Activated CD8-positive, alpha-beta memory T cell treated with anti-CD3 and anti-CD28 coated beads, Interleukin-2, amount 50 U/mL, for 1 hour (primary cell): ENCODE measurements around the gene KREMEN1.
"Not testable (repeated sequence)": the region's sequence is repeated elsewhere in the genome, so short reads cannot be mapped to it uniquely, and the experiment has no call there.

Source experiments
- DNase-seq: peaks from one replicate; pipeline ENCODE4 v3.0.0-alpha.2; 2020; ENCODE audit errors: extremely low read depth

The KREMEN1 gene, protein sequence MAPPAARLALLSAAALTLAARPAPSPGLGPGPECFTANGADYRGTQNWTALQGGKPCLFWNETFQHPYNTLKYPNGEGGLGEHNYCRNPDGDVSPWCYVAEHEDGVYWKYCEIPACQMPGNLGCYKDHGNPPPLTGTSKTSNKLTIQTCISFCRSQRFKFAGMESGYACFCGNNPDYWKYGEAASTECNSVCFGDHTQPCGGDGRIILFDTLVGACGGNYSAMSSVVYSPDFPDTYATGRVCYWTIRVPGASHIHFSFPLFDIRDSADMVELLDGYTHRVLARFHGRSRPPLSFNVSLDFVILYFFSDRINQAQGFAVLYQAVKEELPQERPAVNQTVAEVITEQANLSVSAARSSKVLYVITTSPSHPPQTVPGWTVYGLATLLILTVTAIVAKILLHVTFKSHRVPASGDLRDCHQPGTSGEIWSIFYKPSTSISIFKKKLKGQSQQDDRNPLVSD

DNA sequence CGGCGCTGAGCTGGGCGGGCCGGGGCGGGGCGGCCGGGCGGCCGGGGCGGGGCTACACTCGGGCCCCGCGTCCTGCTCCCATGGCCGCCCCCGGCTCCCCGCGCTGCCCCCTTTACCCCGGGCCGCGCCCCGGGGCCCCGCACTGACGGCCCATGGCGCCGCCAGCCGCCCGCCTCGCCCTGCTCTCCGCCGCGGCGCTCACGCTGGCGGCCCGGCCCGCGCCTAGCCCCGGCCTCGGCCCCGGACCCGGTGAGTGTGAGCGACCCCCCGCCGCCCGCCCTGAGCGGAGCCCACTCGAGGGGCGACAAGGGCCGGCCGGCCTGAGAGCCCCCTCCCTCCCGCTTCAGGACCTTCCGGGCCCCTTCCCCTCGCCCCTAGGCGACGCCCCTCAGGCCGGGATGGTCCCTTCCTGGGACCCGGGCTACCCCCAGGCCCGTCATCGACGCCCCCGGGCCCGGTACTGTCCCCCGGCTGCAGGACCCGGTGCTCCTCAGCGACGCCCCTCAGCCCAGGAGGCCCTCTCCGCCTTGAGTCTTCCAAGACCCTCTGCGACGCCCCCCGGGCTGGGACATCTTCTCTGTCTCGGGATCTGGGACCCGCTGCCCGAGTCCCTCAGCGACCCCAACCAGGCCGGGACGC lies at the start of gene KREMEN1:
KREMEN1 (plus strand) TSS at position 57 of the 639 bp plus-strand sequence; CDS start at position 153, 96 bp downstream.
- no peak for DNase-seq

DNA sequence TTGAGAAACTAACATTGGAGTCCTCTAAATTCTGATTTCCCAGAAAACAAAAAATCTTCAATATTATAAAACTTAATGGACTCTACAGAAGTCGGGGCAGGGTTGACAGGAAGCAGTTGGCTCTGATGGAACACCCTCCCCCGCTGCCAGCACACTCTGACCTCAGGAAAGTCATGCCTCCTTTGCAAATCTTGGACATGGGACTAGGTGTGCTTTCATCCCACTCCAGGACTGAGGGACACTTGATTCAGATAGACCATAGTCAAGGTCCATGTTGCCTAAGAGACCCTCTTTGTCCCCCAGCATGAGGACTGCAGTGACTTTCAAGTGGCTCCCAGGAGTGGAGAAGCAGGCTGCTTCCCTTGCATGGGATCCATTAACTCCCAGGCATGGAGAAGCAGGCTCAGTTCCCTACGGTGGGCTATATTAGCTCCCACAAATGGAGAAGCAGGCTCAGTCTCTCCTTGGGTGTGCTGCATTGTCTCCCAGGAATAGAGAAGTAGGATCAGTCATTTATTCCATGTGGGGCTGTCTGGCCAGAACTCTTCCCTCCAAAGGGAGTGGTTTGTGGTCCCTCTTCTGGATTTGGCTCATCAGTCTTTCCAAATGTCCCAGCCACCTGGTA lies 49.6 kb upstream of the KREMEN1 start:
- DNase-seq = no peak

GRCh38 chr22:29026579-29026978 lies 46.3 kb upstream of the KREMEN1 start:
- DNase-seq = no peak

DNA sequence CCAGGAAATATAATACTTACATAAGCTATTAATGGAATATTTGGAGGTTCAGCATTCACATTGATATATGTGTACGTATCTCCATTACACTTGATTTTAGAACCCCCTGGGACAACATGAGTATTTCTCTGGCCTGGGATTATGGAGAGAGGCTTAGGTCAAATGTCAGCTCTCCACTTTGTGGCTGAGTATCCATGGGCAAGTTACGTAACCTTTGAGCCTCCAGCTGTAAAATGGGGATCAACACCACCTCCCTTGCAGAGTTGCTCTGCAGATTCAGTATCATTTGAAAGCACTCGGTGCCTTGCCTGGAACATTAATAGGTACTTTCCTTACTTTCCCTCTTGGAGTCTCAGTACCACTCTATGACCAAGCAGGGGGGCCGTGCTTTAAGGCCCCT lies 44.4 kb upstream of the KREMEN1 start:
- DNase-seq = no peak

- DNase-seq = no peak
These were observed 43.4 kb upstream of the KREMEN1 start for GRCh38 chr22:29029202-29030000.

- no peak for DNase-seq
These were observed 42.7 kb upstream of the KREMEN1 start for GRCh38 chr22:29030016-29030617.

DNA sequence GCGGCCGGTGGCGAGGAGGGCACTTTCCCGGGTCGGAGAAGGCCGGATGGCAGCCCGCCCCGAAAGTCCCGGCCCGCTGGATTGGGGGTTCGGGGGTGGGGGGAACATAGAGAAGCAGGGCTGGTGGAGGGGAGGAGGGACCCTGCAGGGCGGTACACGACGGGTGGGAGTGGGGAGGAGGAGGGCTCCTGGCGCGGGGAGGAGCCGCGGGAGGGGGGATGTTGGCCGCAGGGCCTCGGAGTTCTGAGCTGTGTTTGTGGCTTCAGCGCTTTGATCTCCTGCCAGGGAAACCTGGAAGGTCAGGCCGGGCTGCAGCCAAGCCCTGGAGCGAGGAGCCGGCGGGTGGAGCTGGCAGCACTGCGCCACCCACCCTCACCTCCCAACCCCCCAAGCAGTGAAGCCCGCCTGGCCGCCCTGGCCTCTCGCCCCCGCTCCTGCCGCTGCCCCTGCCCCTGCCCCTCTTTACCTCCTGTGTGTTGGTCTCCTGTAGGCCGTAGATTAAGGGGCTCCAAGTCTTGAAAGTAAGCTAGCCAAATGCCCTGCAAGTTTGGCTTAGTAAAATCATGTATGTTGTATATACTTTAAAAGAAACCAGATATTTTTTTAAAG lies 42.1 kb upstream of the KREMEN1 start:
- DNase-seq = no peak

- no peak for DNase-seq
These were observed 41.4 kb upstream of the KREMEN1 start for GRCh38 chr22:29031227-29032011.

DNA sequence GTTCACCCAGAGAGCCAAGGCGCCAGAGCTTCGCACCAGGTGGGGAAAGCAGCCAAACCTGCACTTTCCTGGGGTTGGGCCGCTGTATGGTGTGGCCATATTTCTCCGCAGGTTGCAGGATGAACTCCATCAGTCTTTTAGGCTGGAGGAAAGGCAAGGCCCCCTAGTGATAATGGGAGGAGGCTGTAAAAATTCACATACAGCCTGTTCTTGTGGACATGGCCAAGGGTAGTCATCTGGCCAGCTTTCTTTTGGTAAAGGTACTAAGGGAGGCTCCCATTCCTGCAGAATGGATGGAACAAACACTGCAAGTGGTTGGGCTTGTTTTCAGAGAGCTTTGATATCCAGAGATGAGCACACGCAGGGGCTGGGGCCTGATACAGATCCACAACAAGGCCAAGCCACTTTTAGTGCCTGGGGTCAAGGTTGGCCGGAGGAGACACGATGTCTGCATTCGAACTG lies 40.8 kb upstream of the KREMEN1 start:
- DNase-seq = no peak

GRCh38 chr22:29032584-29032983 lies 40.3 kb upstream of the KREMEN1 start:
- DNase-seq = no peak

GRCh38 chr22:29037340-29037932 lies 35.4 kb upstream of the KREMEN1 start:
- no peak for DNase-seq

GRCh38 chr22:29039148-29039547 lies 33.7 kb upstream of the KREMEN1 start:
- no peak for DNase-seq

- DNase-seq = not testable (repeated sequence)
These were observed 33.2 kb upstream of the KREMEN1 start for GRCh38 chr22:29039684-29040083.

- peak; percentile 18 for DNase-seq
These were observed 32.2 kb upstream of the KREMEN1 start for GRCh38 chr22:29040385-29041275.

- DNase-seq = no peak
These were observed 31.4 kb upstream of the KREMEN1 start for GRCh38 chr22:29041408-29041807.

- no peak for DNase-seq
These were observed 28.8 kb upstream of the KREMEN1 start for GRCh38 chr22:29043906-29044575.

DNA sequence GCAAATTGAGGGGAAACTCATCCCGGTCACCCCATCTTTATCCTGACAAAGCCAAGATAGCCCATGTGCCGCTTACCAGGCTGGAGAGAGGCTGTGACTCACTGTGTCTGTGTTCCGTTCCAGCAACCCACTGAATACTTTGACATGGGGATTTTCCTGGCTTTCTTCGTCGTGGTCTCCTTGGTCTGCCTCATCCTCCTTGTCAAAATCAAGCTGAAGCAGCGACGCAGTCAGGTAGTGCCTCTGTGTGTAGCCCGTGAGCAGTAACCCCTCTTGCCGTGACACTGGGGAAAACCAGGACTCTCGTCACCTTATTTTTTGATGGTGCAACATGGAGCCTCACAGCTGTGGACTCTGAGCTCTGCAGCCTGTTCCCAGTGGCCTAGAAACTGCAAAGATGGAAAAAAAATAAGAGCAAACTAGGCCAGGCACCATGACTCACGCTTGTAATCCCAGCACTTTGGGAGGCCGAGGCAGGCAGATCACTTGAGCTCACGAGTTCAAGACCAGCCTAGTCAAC lies 28.1 kb upstream of the KREMEN1 start:
- no peak for DNase-seq
